ENCODE data around the gene PTPRN.

Gene PTPRN

GRCh38 chr2:219309278-219309677 is at the start of gene PTPRN:
Gene PTPRN (minus strand): TSS chr2:219309401. CDS start chr2:219309332, 69 bp downstream.
- no peak within 1 kb of the TSS for H3K27ac ChIP-seq
- no peak within 1 kb of the TSS for H3K4me3 ChIP-seq (ENCODE audit: low read depth in 1 of 2, low read length in 1 of 2)
- peaks cover 83% of the 10 kb centered on the region for H3K27me3 ChIP-seq
- no peaks in the 10 kb centered on the region for H3K4me1 ChIP-seq (ENCODE audit: control insufficient read depth in 1 of 2, insufficient read depth in 1 of 2, low read depth in 1 of 2, low read length in 1 of 2)
- TF ChIP-seq, protein P1, sequence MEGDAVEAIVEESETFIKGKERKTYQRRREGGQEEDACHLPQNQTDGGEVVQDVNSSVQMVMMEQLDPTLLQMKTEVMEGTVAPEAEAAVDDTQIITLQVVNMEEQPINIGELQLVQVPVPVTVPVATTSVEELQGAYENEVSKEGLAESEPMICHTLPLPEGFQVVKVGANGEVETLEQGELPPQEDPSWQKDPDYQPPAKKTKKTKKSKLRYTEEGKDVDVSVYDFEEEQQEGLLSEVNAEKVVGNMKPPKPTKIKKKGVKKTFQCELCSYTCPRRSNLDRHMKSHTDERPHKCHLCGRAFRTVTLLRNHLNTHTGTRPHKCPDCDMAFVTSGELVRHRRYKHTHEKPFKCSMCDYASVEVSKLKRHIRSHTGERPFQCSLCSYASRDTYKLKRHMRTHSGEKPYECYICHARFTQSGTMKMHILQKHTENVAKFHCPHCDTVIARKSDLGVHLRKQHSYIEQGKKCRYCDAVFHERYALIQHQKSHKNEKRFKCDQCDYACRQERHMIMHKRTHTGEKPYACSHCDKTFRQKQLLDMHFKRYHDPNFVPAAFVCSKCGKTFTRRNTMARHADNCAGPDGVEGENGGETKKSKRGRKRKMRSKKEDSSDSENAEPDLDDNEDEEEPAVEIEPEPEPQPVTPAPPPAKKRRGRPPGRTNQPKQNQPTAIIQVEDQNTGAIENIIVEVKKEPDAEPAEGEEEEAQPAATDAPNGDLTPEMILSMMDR (IDR thresholded peaks at IDR 0.05): no peak
- no peaks in the 10 kb centered on the region for H3K36me3 ChIP-seq
- no peaks in the 10 kb centered on the region for H3K9me3 ChIP-seq

DNA sequence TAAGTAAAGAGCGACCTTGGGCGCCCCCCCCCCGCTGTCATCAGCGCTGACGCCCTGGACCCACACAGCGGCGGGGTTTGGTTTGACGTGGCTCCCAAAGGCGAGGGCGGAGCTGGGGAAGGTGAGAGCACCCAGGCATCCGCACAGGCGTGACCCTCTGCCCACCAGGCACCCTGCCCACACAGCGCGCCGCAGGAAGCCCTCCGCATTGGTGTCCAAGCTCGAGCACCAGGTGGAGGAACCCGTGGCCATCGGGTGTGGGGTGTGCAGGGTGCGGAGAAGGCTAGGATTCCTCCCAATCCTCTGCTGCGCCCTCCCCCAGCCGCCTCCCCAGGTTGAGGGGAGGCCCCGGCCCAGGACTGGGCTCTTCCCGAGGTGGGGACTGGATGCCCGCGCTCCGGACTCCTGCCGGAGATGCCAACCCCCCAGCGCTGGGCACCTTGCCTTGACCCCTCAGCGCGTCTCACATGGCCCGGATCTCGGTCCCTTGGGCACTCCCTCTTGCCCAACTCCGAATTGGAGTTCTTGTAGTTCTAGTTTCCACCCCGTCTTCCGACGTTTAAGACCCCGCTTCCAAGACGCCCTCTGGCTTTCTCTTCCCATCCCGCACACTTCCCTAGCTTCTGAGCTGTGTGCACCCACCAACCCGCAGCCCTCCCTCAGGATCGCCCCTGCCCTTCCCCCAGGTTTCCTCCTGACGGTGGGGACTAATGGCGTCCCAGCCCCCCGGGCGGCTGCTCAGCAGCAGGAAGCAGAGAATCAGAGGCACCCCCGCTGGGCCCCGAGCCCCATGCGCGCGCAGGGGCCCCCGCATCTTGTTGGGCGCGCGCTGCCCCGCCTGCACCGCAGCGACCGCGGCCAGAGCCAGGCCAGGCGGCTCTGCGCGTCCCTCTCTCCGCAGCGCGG is 49.2 kb upstream of the PTPRN start:
- no peak overlapping the region for H3K4me3 ChIP-seq (ENCODE audit: low read depth in 1 of 2, low read length in 1 of 2)
- no peaks in the 10 kb centered on the region for H3K4me1 ChIP-seq (ENCODE audit: control insufficient read depth in 1 of 2, insufficient read depth in 1 of 2, low read depth in 1 of 2, low read length in 1 of 2)
- TF ChIP-seq, protein P1 (IDR thresholded peaks at IDR 0.05): no peak
- no peak overlapping the region for H3K27ac ChIP-seq
- H3K9me3 ChIP-seq: no peaks in the 10 kb centered on the region
- H3K27me3 ChIP-seq: peaks cover 92% of the 10 kb centered on the region
- H3K36me3 ChIP-seq: no peaks in the 10 kb centered on the region

DNA sequence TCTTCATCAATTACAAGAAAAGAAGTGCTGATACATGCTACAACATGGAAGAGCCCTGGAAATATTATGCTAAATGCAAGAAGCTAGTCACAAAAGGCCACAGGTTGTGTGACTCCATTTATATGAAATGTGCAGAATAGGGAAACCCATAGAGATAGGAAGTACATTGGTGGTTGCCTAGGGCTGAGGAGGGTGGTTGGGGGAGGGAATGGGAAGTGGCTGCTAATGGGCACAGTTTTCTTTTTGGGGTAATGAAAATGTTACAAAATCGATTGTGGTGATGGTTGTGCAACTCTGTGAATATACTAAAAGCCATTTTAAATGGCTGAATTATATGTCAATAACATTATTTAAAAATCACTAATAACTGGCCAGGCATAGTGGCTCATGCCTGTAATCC is 47.6 kb upstream of the PTPRN start:
- TF ChIP-seq, protein P1 (IDR thresholded peaks at IDR 0.05): no peak
- no peaks in the 10 kb centered on the region for H3K36me3 ChIP-seq
- no peaks in the 10 kb centered on the region for H3K4me1 ChIP-seq (ENCODE audit: control insufficient read depth in 1 of 2, insufficient read depth in 1 of 2, low read depth in 1 of 2, low read length in 1 of 2)

GRCh38 chr2:219354582-219354981 is 45.4 kb upstream of the PTPRN start:
- H3K27me3 ChIP-seq: peaks cover 95% of the 10 kb centered on the region
- H3K4me3 ChIP-seq (ENCODE audit: low read depth in 1 of 2, low read length in 1 of 2): no peak overlapping the region
- TF ChIP-seq, protein P1 (IDR thresholded peaks at IDR 0.05): no peak
- H3K4me1 ChIP-seq (ENCODE audit: control insufficient read depth in 1 of 2, insufficient read depth in 1 of 2, low read depth in 1 of 2, low read length in 1 of 2): no peaks in the 10 kb centered on the region
- H3K36me3 ChIP-seq: no peaks in the 10 kb centered on the region
- H3K9me3 ChIP-seq: no peaks in the 10 kb centered on the region
- no peak overlapping the region for H3K27ac ChIP-seq

More for the DNA sequence above, 47.6 kb upstream of the PTPRN start:
- no peak overlapping the region for H3K27ac ChIP-seq
- no peaks in the 10 kb centered on the region for H3K9me3 ChIP-seq
- H3K27me3 ChIP-seq: peaks cover 94% of the 10 kb centered on the region
- no peak overlapping the region for H3K4me3 ChIP-seq (ENCODE audit: low read depth in 1 of 2, low read length in 1 of 2)

- Histone ChIP-seq H3K36me3 (no peaks in the 10 kb centered on the region), H3K27me3 (peaks cover 92% of the 10 kb centered on the region), H3K4me1 (ENCODE audit: control insufficient read depth in 1 of 2, insufficient read depth in 1 of 2, low read depth in 1 of 2, low read length in 1 of 2) (no peaks in the 10 kb centered on the region), H3K27ac (no peak overlapping the region), H3K9me3 (no peaks in the 10 kb centered on the region), H3K4me3 (ENCODE audit: low read depth in 1 of 2, low read length in 1 of 2) (no peak overlapping the region)
- TF ChIP-seq, protein P1 (IDR thresholded peaks at IDR 0.05): no peak
Observed at GRCh38 chr2:219353129-219353528, 43.9 kb upstream of the PTPRN start.
